Measurements from ENCODE around the gene CMTM8.
A peak's percentile ranks its signal among the peaks of the same experiment; 100 is the strongest.

Gene CMTM8

GRCh38 chr3:32401126-32401525 lies 162.6 kb downstream of the CMTM8 start:
- TF ChIP-seq CTCF (IDR thresholded peaks at IDR 0.05; ENCODE audit: low read depth, low read length): no peak
- H3K27me3 ChIP-seq: no peaks in the 10 kb centered on the region
- no peaks in the 10 kb centered on the region for H3K4me1 ChIP-seq
- DNase-seq: no peak
- no peaks in the 10 kb centered on the region for H3K9me3 ChIP-seq
- peak overlapping the region; percentile 47 for H3K4me3 ChIP-seq (ENCODE audit: low read depth, low read length)
- no peaks in the 10 kb centered on the region for H3K36me3 ChIP-seq

- peak; percentile 77 for DNase-seq
- H3K36me3 ChIP-seq: no peaks in the 10 kb centered on the region
- H3K4me3 ChIP-seq (ENCODE audit: low read depth, low read length): peak overlapping the region; percentile 47
- no peak for TF ChIP-seq CTCF (IDR thresholded peaks at IDR 0.05; ENCODE audit: low read depth, low read length)
- H3K4me1 ChIP-seq: no peaks in the 10 kb centered on the region
- H3K27me3 ChIP-seq: no peaks in the 10 kb centered on the region
- no peaks in the 10 kb centered on the region for H3K9me3 ChIP-seq
Observed at GRCh38 chr3:32401556-32402081, 163.1 kb downstream of the CMTM8 start.

GRCh38 chr3:32403663-32404062 lies 165.2 kb downstream of the CMTM8 start:
- Histone ChIP-seq H3K4me1 (no peaks in the 10 kb centered on the region), H3K4me3 (ENCODE audit: low read depth, low read length) (no peak overlapping the region), H3K27me3 (no peaks in the 10 kb centered on the region), H3K36me3 (no peaks in the 10 kb centered on the region), H3K9me3 (no peaks in the 10 kb centered on the region)
- no peak for DNase-seq
- no peak for TF ChIP-seq CTCF (IDR thresholded peaks at IDR 0.05; ENCODE audit: low read depth, low read length)

GRCh38 chr3:32404714-32405113 lies 166.2 kb downstream of the CMTM8 start:
- no peaks in the 10 kb centered on the region for H3K36me3 ChIP-seq
- no peaks in the 10 kb centered on the region for H3K9me3 ChIP-seq
- no peak for DNase-seq
- H3K4me3 ChIP-seq (ENCODE audit: low read depth, low read length): no peak overlapping the region
- no peak for TF ChIP-seq CTCF (IDR thresholded peaks at IDR 0.05; ENCODE audit: low read depth, low read length)
- H3K4me1 ChIP-seq: no peaks in the 10 kb centered on the region
- no peaks in the 10 kb centered on the region for H3K27me3 ChIP-seq

GRCh38 chr3:32405155-32405554 lies 166.7 kb downstream of the CMTM8 start:
- no peak for DNase-seq
- Histone ChIP-seq H3K27me3 (no peaks in the 10 kb centered on the region), H3K4me3 (ENCODE audit: low read depth, low read length) (no peak overlapping the region), H3K9me3 (no peaks in the 10 kb centered on the region), H3K36me3 (no peaks in the 10 kb centered on the region), H3K4me1 (no peaks in the 10 kb centered on the region)
- TF ChIP-seq CTCF (IDR thresholded peaks at IDR 0.05; ENCODE audit: low read depth, low read length): no peak

- Histone ChIP-seq H3K27me3 (no peaks in the 10 kb centered on the region), H3K4me1 (no peaks in the 10 kb centered on the region), H3K4me3 (ENCODE audit: low read depth, low read length) (no peak overlapping the region), H3K9me3 (no peaks in the 10 kb centered on the region), H3K36me3 (no peaks in the 10 kb centered on the region)
- TF ChIP-seq CTCF (IDR thresholded peaks at IDR 0.05; ENCODE audit: low read depth, low read length): no peak
- DNase-seq: no peak
Observed at GRCh38 chr3:32405711-32406323, 167.3 kb downstream of the CMTM8 start.
